Kidney (tissue), 14 donors: ENCODE measurements around the gene AKR1C1. TPM values are rescaled to one million over a fixed set of nuclear protein-coding genes. Genes with fewer than 3 reads are reported as not detected.
"Not testable (repeated sequence)": the region's sequence is repeated elsewhere in the genome, so short reads cannot be mapped to it uniquely, and the experiment has no call there.

Experiments
- DNase-seq, 5 donors: peaks; one replicate each; pipeline ENCODE4 v3.0.0-alpha.2; 2013 to 2020
- FAIRE-seq: peaks from 2 replicates; lab custom pipeline; 2012; peaks lifted over from hg19 to GRCh38; lab: Jason Lieb, UNC
- H3K27ac ChIP-seq, 2 donors: one replicate each; pipeline ENCODE4 v1.7.0; 2013; ENCODE audit warnings: low read depth in 2 of 2, low read length in 2 of 2, inconsistent platforms in 1 of 2
- H3K27me3 ChIP-seq: one replicate; pipeline ENCODE4 v1.7.1; 2013; ENCODE audit warnings: low read length, inconsistent platforms; ENCODE audit not compliant: control insufficient read depth, insufficient read depth
- H3K36me3 ChIP-seq, 3 donors: one replicate each; pipeline versions ENCODE4 v1.7.0 to v1.7.1; 2013; ENCODE audit warnings: low read length in 3 of 3, control low read depth in 1 of 3, inconsistent platforms in 1 of 3; ENCODE audit not compliant: insufficient read depth in 3 of 3, control insufficient read depth in 2 of 3
- H3K4me1 ChIP-seq, 3 donors: one replicate each; pipeline versions ENCODE4 v1.7.0 to v1.7.1; 2013; ENCODE audit warnings: low read length in 3 of 3, inconsistent platforms in 1 of 3, low read depth in 1 of 3; ENCODE audit not compliant: control insufficient read depth in 2 of 3, insufficient read depth in 2 of 3
- H3K4me3 ChIP-seq, 3 donors: one replicate each; pipeline versions ENCODE4 v1.7.0 to v1.8.1; 2013; ENCODE audit warnings: low read length in 3 of 3, control low read depth in 1 of 3, inconsistent platforms in 1 of 3
- H3K9ac ChIP-seq, 3 donors: one replicate each; pipeline versions ENCODE4 v1.7.0 to v1.7.1; 2013; ENCODE audit warnings: low read length in 3 of 3, control low read depth in 1 of 3, inconsistent platforms in 1 of 3
- H3K9me3 ChIP-seq, 3 donors: one replicate each; pipeline versions ENCODE4 v1.7.0 to v1.7.1; 2013; ENCODE audit warnings: low read length in 3 of 3, control low read depth in 1 of 3, inconsistent platforms in 1 of 3; ENCODE audit not compliant: control insufficient read depth in 2 of 3, insufficient read depth in 1 of 3
- intact Hi-C: fragments of 100-400 bp; cut with DNase I; formaldehyde crosslinking; loops from one replicate; pipeline ENCODE4 v1.11.1; 2022
- polyA plus RNA-seq: library from polyadenylated mRNA; stranded (reverse); fragments of 350-450 nt; fragmentation: Illumina TruSeq; extraction: RNeasy Lipid Tissue Mini Kit (QIAGEN cat#74804); gene quantifications from one replicate; pipeline ENCODE4 v1.2.3, GENCODE V29; 2014; ENCODE audit warnings: low read depth, low replicate concordance; ENCODE audit not compliant: insufficient read depth
- total RNA-seq: library from RNA; stranded (reverse); fragmentation: NEBNext Ultra II Directional; extraction: Animal tissue kit (Norgen Biotek cat#: 25700); gene quantifications from one replicate; pipeline ENCODE4 v1.2.1, GENCODE V29; 2021
- TF ChIP-seq, protein P1 (sequence below): IDR thresholded peaks from 3 replicates; pipeline ENCODE4 v1.5.1; 2012; ENCODE audit warnings: mild to moderate bottlenecking, moderate library complexity, borderline replicate concordance; ENCODE audit not compliant: insufficient read depth; ENCODE audit errors: extremely low read depth
- donor health status: control.
- donor health status: control.
- donor health status: control.
- donor health status: control.
- donor health status: control.
- donor health status: DM: yes; HTN: yes; CAD: no.
- donor health status: Normal renal cell carcinoma (clear cell type).

AKR1C1 gene
- total and polyA plus RNA-seq, 2 donors from 2014 or later = 61.7 to 81.3 TPM

DNA sequence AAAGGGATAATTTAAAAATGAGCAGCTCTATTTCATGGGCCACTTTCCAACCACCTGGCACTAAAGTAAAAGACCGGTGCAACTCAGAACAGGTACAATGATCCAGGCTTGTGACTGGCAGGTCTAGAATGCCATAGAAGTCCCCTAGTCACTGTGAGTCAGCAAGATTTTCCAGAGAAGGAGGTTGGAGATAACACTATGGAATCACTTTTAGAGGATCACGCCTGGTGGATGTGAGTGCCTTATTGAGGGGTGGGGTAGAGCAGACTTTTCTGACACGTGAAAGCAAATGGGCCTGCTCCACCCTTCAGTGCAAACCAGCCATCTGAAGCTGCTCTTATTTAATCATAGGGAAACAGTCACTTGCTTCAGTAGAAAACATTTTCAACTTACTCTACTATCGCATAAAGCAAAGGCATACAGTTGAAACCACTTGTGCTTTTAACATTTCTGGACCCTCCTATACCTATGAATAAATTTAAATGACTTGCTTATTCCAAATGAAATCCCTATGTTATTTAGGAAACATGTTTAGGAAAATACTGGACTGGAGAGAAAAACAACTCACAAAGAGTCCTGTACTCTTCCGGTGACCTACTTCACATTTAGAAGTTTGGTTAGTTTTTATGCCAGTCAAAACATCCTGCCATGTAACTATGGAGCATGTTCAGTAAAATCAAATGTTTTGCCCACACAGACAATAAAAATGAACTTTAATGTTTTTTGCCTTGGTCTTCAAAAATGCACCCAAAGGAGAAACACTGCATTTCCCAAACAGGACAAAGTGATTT is 21.5 kb upstream of the AKR1C1 start:
- no peaks in the 10 kb centered on the region for H3K27me3 ChIP-seq
- intact Hi-C loops = no loop called here
- H3K4me1 ChIP-seq = peaks cover 0 to 16% (median 6%) of the 10 kb centered on the region in 3 donors
- H3K9ac ChIP-seq = no peak overlapping the region
- FAIRE-seq = no peak
- no peaks in the 10 kb centered on the region for H3K36me3 ChIP-seq
- H3K27ac ChIP-seq = no peak overlapping the region
- TF ChIP-seq, protein P1, sequence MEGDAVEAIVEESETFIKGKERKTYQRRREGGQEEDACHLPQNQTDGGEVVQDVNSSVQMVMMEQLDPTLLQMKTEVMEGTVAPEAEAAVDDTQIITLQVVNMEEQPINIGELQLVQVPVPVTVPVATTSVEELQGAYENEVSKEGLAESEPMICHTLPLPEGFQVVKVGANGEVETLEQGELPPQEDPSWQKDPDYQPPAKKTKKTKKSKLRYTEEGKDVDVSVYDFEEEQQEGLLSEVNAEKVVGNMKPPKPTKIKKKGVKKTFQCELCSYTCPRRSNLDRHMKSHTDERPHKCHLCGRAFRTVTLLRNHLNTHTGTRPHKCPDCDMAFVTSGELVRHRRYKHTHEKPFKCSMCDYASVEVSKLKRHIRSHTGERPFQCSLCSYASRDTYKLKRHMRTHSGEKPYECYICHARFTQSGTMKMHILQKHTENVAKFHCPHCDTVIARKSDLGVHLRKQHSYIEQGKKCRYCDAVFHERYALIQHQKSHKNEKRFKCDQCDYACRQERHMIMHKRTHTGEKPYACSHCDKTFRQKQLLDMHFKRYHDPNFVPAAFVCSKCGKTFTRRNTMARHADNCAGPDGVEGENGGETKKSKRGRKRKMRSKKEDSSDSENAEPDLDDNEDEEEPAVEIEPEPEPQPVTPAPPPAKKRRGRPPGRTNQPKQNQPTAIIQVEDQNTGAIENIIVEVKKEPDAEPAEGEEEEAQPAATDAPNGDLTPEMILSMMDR = no peak
- H3K4me3 ChIP-seq = no peak overlapping the region
- no peaks in the 10 kb centered on the region for H3K9me3 ChIP-seq
- DNase-seq = peak in 1 of 5 donors; percentile 15

DNA sequence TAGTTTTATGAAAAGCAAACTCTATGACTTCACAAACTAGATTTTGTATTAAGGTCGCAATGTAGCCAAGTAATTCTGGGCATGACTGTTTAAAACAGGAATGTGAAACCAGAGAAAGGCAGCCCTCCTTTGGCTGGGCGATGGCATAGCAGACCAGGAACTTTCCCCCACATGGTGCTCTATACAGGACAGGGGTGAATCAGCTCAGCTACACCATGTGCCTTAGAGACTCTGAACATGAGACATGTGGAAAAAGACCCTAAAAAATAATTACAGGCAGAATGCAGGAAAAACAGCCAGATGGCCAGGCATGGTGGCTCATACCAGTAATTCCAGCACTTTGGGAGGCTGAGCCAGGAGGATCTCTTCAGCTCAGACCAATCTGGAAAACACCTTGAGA is 20.3 kb upstream of the AKR1C1 start:
- H3K9ac ChIP-seq, H3K4me3 ChIP-seq, H3K27ac ChIP-seq, H3K9me3 ChIP-seq, intact Hi-C loops, H3K27me3 ChIP-seq, FAIRE-seq, H3K36me3 ChIP-seq: not testable (repeated sequence)
- peaks cover 0 to 22% (median 8%) of the 10 kb centered on the region in 3 donors for H3K4me1 ChIP-seq
- TF ChIP-seq, protein P1 = peak; percentile 18
- peak in 1 of 5 donors; percentile 7 for DNase-seq

DNA sequence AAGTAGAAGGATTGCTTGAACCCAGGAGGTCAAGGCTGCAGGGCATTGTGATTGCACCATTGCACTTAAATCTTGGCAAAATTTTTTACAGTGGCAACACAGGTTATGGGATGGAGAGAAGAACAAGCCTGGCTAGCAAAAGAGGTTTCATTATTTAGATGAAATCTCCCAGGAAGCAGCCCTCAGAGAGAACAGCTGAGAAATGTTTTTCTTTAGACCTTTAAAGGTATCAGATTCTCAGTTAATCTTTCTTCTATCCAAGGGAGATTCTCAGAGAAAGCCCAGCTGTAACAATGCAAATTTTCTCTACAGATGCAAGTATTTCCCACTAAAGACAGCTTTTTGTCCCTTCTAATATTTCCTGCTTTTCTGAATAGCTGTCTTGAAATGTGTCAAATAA is 19.8 kb upstream of the AKR1C1 start:
- H3K9ac ChIP-seq, intact Hi-C loops: not testable (repeated sequence)
- H3K4me1 ChIP-seq = peaks cover 0 to 26% (median 11%) of the 10 kb centered on the region in 3 donors

DNA sequence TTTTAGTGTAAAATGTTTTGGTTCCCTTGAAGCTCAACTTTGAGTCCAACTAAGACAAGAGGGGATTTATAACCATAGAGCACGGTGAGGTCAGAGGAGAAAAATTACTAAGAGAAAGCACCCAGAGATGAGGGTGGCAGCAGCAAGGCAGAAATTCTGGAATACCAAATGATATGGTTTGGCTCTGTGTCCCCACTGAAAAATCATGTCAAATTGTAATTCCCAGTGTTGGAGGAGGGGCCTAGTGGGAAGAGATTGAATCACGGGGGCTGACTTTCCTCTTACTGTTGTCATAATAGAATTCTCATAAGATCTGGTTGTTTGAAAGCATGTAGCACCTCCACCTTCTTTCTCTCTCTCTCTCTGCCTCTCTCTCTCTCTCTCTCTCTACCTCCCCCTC is 19.4 kb upstream of the AKR1C1 start:
- FAIRE-seq = no peak
- H3K4me1 ChIP-seq = peaks cover 0 to 26% (median 11%) of the 10 kb centered on the region in 3 donors
- DNase-seq = no peak
- no peaks in the 10 kb centered on the region for H3K27me3 ChIP-seq
- no peak overlapping the region for H3K4me3 ChIP-seq
- H3K9me3 ChIP-seq = no peaks in the 10 kb centered on the region
- H3K36me3 ChIP-seq = no peaks in the 10 kb centered on the region
- no peak overlapping the region for H3K9ac ChIP-seq
- intact Hi-C loops = no loop called here
- TF ChIP-seq, protein P1 = no peak
- no peak overlapping the region for H3K27ac ChIP-seq

More for the DNA sequence above, 19.8 kb upstream of the AKR1C1 start:
- not testable (repeated sequence) for H3K27ac ChIP-seq, FAIRE-seq, H3K27me3 ChIP-seq, H3K9me3 ChIP-seq, H3K4me3 ChIP-seq, H3K36me3 ChIP-seq
- DNase-seq = peak in 2 of 5 donors; percentile 27 to 29
